Measurements from ENCODE around the gene MAP2K2.
"Not testable (repeated sequence)": the region's sequence is repeated elsewhere in the genome, so short reads cannot be mapped to it uniquely, and the experiment has no call there.

The MAP2K2 gene

GRCh38 chr19:4144666-4145249 lies 20.8 kb upstream of the MAP2K2 start:
- no peak overlapping the region for H3K4me3 ChIP-seq (ENCODE audit: low read depth, low read length)
- DNase-seq: no peak
- in situ Hi-C loops (cut with HindIII; ENCODE audit: low pct_ligation_motif_present, low sequenced_read_pairs): no loop called here

GRCh38 chr19:4142916-4143315 lies 19.0 kb upstream of the MAP2K2 start:
- DNase-seq; H3K4me3 ChIP-seq (ENCODE audit: low read depth, low read length); H3K27ac ChIP-seq; H3K36me3 ChIP-seq (replicated peaks); H3K27me3 ChIP-seq (replicated peaks); in situ Hi-C loops (cut with HindIII; ENCODE audit: low pct_ligation_motif_present, low sequenced_read_pairs): not testable (repeated sequence)

More at GRCh38 chr19:4144666-4145249, 20.8 kb upstream of the MAP2K2 start:
- TF ChIP-seq CTCF (IDR thresholded peaks at IDR 0.05; ENCODE audit: low read depth, low read length, missing control alignments): no peak
- no peak overlapping the region for H3K27ac ChIP-seq
- no peaks in the 10 kb centered on the region for H3K27me3 ChIP-seq (replicated peaks)
- H3K36me3 ChIP-seq (replicated peaks): no peaks in the 10 kb centered on the region

GRCh38 chr19:4140237-4140711 lies 16.4 kb upstream of the MAP2K2 start:
- TF ChIP-seq CTCF (IDR thresholded peaks at IDR 0.05; ENCODE audit: low read depth, low read length, missing control alignments): peak; percentile 82
- no peak overlapping the region for H3K4me3 ChIP-seq (ENCODE audit: low read depth, low read length)
- no peaks in the 10 kb centered on the region for H3K27me3 ChIP-seq (replicated peaks)
- no peaks in the 10 kb centered on the region for H3K36me3 ChIP-seq (replicated peaks)
- in situ Hi-C loops (cut with HindIII; ENCODE audit: low pct_ligation_motif_present, low sequenced_read_pairs): no loop called here
- no peak overlapping the region for H3K27ac ChIP-seq
- DNase-seq: peak; percentile 38

- peak; percentile 92 for TF ChIP-seq CTCF (IDR thresholded peaks at IDR 0.05; ENCODE audit: low read depth, low read length, missing control alignments)
- peak; percentile 63 for DNase-seq
- in situ Hi-C loops (cut with HindIII; ENCODE audit: low pct_ligation_motif_present, low sequenced_read_pairs): no loop called here
- H3K4me3 ChIP-seq (ENCODE audit: low read depth, low read length): no peak overlapping the region
- H3K27ac ChIP-seq: no peak overlapping the region
- H3K36me3 ChIP-seq (replicated peaks): no peaks in the 10 kb centered on the region
- H3K27me3 ChIP-seq (replicated peaks): no peaks in the 10 kb centered on the region
Measured at GRCh38 chr19:4139614-4140236, 15.8 kb upstream of the MAP2K2 start.

- in situ Hi-C loops (cut with HindIII; ENCODE audit: low pct_ligation_motif_present, low sequenced_read_pairs): no loop called here
- DNase-seq: no peak
- TF ChIP-seq CTCF (IDR thresholded peaks at IDR 0.05; ENCODE audit: low read depth, low read length, missing control alignments): no peak
- H3K36me3 ChIP-seq (replicated peaks): no peaks in the 10 kb centered on the region
- no peak overlapping the region for H3K4me3 ChIP-seq (ENCODE audit: low read depth, low read length)
- H3K27ac ChIP-seq: no peak overlapping the region
- H3K27me3 ChIP-seq (replicated peaks): no peaks in the 10 kb centered on the region
Measured at GRCh38 chr19:4138445-4138844, 14.5 kb upstream of the MAP2K2 start.

- no peak for DNase-seq
- H3K36me3 ChIP-seq (replicated peaks): no peaks in the 10 kb centered on the region
- no peak overlapping the region for H3K4me3 ChIP-seq (ENCODE audit: low read depth, low read length)
- in situ Hi-C loops (cut with HindIII; ENCODE audit: low pct_ligation_motif_present, low sequenced_read_pairs): no loop called here
- no peak overlapping the region for H3K27ac ChIP-seq
- no peaks in the 10 kb centered on the region for H3K27me3 ChIP-seq (replicated peaks)
- TF ChIP-seq CTCF (IDR thresholded peaks at IDR 0.05; ENCODE audit: low read depth, low read length, missing control alignments): no peak
Measured at GRCh38 chr19:4136680-4137088, 12.8 kb upstream of the MAP2K2 start.

GRCh38 chr19:4135386-4135785 lies 11.5 kb upstream of the MAP2K2 start:
- H3K27ac ChIP-seq; in situ Hi-C loops (cut with HindIII; ENCODE audit: low pct_ligation_motif_present, low sequenced_read_pairs); DNase-seq; H3K27me3 ChIP-seq (replicated peaks); H3K36me3 ChIP-seq (replicated peaks); H3K4me3 ChIP-seq (ENCODE audit: low read depth, low read length): not testable (repeated sequence)
